ENCODE data around the gene TAOK2.
"Not testable (repeated sequence)": the region's sequence is repeated elsewhere in the genome, so short reads cannot be mapped to it uniquely, and the experiment has no call there.

The TAOK2 gene

DNA sequence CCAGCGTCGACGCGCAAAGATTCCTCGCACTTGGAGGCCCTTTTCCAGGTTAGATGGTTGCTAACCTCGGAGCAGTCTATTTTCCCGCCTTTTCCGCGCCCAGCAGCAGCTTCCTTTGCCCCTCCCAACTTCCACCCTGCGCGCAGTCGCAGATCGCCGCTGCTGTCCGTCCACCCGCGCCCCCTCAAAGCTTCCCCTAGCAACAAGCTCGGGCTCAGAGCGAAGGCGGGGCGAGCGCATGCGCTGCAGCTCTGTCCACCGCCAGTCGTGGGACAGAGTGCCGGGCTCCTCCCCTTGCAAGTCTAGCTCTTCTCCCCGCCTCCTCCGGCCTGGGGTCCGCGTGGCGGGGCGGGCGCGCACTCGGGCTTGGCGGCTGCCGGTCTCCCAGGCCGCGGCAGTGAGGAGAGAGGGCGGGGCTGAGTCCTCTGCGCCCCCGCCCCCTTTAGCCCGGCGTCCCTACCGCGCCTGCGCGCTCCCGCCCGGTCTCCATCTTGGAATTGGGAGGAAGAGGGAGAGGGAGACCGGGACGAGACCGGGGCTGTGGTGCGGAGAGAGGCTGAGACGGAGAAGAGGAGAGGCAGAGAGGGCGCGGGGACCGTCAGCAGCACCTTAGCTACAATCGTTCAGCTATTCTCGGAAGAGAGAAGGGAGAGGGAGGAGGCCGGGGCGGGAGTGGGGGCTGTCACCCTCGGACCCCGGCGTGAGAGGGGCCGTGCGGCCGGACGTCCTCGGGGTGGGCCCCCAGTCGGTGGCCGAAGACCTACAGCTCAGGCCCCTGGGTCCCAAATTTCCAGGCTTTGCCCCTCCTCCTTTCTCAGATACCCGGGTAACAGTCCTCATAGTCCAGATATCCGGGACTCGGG, at the start of gene TAOK2:
Gene TAOK2 (plus strand): TSS at position 485 of the 863 bp plus-strand sequence. CDS start 3,905 bp downstream, outside the sequence.
- DNase-seq (ENCODE audit: low spot score), result peak; percentile 100

DNA sequence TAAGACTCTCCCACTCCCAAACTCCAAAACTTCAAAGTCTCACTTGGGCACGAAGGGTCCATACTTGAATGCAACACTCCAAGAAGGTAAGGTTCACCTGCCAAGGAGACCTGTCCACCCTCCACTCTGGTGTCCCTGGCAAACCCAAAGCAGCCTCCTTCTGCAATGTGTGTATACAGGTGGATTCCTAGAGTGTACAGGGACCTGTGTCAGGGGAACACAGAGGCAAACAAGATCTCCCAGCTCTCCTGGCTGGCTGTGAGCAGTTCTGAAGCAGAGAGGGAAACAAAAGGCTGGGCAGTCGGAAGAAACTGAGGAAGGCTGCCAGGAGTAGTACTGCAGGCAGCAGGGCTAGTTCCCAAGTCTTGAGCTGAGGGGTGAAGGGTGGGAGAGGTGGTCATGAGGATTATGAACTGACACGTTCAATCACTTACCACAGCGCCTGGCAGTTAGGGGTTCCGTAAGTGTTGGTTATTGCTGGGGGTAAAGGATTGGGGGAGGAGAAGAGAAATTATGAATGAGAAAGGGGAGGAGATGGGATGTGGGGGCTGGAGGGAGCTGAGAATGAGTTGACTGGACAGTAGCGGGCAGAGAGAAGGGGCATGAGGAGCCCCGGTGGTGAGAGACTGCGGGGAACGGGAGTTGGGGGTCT, 48.4 kb upstream of the TAOK2 start:
- no peak for DNase-seq (ENCODE audit: low spot score)

DNA sequence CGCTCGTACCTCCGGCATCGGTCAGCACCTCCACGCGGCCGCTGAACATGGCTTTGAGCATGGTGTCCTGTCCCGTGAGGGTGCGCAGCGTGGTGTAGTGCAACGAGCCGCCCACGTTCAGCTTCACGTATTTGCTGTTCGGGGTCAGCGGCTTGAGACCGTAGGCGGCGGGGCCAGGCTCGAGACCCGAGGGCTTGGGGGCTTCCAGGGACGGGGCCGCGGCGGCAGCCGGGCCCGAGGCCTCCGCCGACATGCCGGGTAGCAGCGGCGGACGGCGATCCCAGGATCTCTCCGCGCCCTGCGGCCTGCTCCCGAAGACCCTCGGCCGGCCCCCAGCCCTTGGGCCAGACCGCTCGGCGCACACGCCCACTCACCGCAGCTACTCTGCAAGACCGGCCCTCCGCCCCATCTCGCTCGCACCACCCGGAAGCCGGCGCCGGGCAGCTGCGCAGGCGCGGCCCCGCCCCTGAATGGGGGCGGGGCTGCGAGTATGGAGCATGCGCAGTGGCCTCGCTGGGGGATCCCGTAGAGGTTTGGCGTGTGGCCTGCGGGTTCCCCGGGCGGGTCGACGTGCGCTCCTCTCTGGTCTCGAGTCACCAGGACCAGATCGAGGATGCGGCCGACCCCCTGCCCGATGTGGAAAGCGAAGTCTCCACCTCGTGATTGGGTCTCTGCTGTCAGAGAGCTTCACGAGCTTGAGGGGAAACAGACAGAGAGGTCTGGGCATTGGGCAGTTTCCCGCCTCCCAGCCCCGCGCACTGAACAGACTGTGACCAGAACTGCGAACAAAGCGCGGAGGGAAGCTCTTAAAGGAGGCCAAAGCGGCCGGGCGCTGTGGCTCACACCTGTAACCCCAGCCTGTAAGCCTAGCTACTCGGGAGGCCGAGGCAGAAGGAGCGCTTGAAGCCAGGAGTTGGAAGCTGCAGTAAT, 47.6 kb upstream of the TAOK2 start, which contains the start of gene KCTD13:
Gene KCTD13 (minus strand): TSS at position 446 of the 930 bp plus-strand sequence. CDS start 193 bp downstream, at position 253.
- DNase-seq (ENCODE audit: low spot score), result peak; percentile 99

GRCh38 chr16:29926711-29927052, 47.0 kb upstream of the TAOK2 start:
- no peak for DNase-seq (ENCODE audit: low spot score)

DNA sequence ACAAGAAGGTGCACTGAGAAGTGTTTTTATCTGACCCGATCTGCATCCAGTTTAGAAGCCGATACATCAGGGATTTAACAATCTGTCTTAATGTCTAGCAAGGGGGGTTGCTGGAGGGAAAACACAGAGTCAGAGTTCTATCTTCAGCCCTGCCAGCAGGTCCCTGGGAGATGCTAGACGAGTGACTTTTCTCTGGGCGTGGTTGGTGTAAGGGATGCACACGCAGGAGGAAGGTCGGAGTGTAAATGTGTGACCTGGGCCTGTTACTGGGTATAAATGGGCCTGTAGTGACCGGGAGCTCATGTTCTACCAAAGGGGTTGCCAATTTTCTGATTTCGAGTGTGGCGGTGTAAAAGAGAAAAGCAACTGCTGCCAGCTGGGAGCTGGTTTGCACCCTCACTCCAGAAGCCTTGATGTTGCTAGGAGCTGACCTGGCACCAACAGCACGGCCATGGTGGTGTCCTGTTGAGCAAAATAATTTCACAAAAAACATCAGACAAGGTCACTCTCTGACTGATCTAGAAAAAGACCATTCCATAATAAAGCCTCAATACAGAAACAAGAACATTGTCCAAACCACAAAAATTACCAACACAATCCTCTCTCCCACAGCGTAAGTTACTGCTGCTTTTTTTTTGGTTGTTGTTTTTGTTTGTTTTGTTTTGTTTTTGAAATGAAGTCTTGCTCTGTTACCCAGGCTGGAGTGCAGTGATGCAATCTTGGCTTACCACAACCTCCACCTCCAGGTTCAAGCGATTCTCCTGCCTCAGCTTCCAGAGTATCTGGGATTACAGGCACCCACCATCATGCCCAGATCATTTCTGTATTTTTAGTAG, 46.4 kb upstream of the TAOK2 start:
- no peak for DNase-seq (ENCODE audit: low spot score)

- DNase-seq (ENCODE audit: low spot score), result not testable (repeated sequence)
These were observed 41.9 kb upstream of the TAOK2 start for GRCh38 chr16:29931750-29932149.

- DNase-seq (ENCODE audit: low spot score), result no peak
These were observed 33.0 kb upstream of the TAOK2 start for GRCh38 chr16:29940656-29941055.

DNA sequence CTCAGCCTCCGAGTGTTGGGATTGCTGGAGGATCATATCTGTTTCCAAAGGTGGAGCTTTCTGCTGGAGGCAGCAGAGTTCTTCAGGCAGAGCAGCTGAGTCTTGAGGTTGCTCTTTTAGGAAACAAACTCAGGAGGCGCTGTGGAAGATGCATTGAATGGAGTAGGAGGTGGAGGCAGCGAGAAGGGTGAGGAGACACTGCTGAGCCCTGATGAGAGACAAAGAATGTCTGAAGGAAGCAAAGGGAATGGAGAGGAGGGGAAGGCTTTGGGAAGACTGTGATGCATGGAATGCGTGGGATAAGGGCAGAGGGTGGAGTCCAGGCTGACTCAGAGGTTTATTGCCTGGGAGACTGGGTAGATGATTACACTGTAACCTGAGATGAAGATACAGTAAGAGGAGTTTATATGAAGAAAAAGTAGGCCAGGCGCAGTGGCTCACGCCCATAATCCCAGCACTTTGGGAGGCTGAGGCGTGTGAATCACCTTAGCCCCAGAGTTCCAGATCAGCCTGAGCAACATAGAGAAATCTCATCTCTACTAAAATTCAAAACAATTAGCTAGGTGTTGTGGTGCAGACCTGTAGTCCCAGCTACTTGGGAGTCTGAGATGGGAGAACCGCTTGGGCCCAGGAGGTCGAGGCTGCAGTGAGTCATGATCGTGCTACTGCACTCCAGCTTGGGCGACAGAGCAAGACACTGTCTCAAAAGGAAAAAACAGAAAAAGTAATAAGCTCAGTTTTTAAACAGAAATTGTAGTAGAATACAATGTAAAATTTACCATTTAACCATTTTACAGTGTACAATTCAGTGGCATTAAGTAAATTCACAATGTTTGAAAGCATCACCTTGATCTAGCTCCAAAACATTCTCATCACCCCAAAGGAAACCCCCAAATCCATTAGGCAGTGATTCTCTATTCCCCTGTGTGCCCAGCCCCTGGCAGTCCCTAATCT, 29.5 kb upstream of the TAOK2 start:
- DNase-seq (ENCODE audit: low spot score), result no peak

- DNase-seq (ENCODE audit: low spot score), result no peak
These were observed 25.8 kb upstream of the TAOK2 start for GRCh38 chr16:29947897-29948296.

GRCh38 chr16:29950806-29951461, 22.7 kb upstream of the TAOK2 start:
- no peak for DNase-seq (ENCODE audit: low spot score)

GRCh38 chr16:29951625-29952365, 21.9 kb upstream of the TAOK2 start:
- no peak for DNase-seq (ENCODE audit: low spot score)

DNA sequence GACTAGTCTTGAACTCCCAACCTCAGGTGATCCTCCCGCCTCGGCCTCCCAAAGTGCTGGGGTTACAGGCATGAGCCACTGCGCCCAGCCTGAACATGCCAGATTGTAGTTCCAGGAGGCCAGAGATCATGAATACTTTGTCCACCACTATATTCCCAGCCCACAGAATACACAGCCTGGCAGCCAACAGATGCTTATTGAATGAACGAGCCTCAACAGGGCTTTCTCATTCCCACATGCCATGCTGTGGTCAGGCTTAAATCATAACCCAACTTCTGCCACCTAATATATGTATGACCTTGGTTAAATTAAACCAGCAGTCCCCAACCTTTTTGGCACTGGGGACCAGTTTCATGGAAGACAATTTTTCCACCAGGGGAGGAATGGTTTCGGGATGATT, 14.9 kb upstream of the TAOK2 start:
- no peak for DNase-seq (ENCODE audit: low spot score)

DNA sequence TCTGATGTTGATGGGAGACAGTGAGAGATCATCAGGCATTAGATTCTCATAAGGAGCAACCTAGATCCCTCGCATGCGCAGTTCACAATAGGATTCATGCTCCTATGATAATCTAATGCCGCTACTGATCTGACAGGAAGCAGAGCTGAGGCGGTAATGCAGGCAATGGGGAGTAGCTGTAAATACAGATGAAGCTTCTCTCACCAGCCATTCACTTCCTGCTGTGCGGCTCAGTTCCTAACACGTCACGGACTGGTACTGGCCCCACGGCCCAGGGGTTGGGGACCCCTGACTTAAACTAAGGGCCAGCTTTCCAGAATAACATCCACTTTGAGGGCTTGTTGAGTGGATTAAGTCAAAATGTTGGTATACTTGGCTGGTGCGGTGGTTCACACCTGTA, 14.4 kb upstream of the TAOK2 start:
- no peak for DNase-seq (ENCODE audit: low spot score)

GRCh38 chr16:29959821-29960220, 13.8 kb upstream of the TAOK2 start:
- not testable (repeated sequence) for DNase-seq (ENCODE audit: low spot score)

DNA sequence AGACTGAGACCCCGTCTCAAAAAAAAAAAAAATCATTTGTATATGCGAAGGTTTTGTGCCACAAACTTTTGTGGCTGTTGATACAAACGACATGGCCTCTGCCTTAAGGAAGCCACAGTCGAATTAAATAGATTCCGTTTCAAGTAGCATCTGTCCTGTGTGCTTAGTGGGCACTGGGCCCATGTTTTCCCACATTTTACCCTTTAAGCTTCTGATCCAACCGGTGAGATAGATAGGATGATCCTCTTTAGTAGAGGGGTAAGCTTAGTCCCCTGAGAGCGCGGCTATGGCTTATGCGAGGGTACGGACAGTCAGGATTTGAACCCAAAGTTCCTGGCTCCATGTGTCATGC, 12.6 kb upstream of the TAOK2 start:
- DNase-seq (ENCODE audit: low spot score), result no peak

DNA sequence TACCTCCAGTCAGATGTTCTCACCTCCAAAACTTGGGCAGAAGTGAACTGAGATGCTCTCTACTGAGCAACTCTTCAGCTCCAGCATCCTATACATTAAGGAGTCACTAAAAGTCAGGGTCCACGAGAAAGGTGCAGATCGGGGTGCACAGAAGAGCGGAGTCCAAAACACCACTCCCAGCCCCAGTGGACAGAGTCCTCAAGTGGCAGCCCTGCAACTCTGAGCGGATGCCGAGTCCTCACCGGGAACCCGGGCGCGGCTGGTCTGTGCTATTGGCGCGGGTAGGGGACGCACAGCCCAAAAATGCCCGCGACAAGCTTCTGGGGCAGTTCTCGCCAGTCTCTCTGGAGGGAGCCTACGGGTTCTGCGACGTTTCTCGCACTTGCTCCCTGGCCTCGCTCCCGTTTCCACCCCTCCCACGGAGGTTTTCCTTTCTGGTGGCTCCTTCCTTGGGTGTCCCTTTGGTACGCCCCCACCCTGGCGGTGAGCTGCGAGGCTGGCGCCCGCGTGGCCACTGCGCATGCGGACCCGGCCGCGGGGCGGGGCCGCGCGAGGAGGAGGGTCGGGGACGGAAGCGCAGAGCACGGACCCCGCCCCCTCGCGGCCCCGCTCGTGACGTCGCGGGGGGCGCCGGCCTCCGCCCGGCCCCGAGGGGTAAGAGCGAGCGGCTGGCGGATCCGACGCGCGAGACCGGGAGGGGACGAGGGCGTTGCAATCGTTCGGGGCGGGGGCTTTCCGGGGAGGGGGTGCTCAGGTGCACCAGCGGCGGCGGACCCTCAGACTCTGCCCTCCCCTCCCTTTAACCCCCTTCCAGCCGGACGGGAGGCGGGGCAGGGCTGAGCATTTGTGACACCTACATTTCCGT, 12.0 kb upstream of the TAOK2 start, which contains the start of gene TMEM219:
Gene TMEM219 (plus strand): TSS at position 601 of the 865 bp plus-strand sequence. CDS start 1,065 bp downstream, outside the sequence.
- DNase-seq (ENCODE audit: low spot score), result peak; percentile 98

DNA sequence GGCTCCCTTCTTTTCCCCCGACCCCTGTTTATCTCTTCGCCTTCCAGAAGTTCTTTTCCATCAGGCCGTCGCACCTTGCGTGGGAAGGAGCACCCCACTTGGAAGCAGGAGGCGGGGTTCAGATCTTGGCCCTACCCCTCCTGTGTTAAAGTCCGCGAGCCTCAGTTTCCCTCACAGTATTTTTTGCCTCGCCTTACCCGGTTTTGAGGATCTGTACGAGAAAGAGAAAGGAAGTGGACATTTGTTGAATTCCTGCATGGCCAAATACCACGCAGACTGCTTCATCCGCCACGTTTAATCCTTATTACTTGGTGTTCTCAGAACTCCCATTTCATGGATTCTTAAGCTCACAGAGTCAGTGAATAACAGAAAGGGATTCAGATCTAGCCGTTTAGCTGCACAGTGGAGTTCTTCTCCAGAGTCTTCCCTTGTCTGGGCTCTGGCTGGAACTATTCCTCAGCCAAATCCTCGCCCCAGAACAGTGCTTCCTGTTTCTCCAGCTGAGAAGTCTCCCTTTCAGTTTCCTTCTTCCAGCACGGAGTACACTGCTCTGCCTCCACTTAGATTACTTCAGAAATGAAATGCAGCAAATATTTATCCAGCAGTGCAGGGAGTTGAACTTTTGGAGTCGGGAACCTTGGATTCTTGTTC, 11.2 kb upstream of the TAOK2 start:
- peak; percentile 52 for DNase-seq (ENCODE audit: low spot score)

All from germinal center (tissue), 1 donor.